ENCODE results near the gene ETV4. TPM values are rescaled to one million over a fixed set of nuclear protein-coding genes. Genes with fewer than 3 reads are reported as not detected.

The ETV4 gene
- total and polyA plus RNA-seq, 2 of the 13 experiments (the other 11 are each of a cell fraction or from before 2014, with no cell fraction given): 128 to 330 TPM

- TF ChIP-seq EP300 (IDR thresholded peaks at IDR 0.05; ENCODE audit: low read depth in 2 of 2, low read length in 2 of 2) (peak in 1 of 2 experiments; percentile 39; a peak in 1 of 4 replicates), EP300 (CRISPR knock-in tag; IDR thresholded peaks at IDR 0.05; ENCODE audit: borderline replicate concordance) (peak; percentile 25; the same call in 1 of the 2 replicates), HOXD1 (CRISPR knock-in tag; IDR thresholded peaks at IDR 0.05) (no peak), SP5 (CRISPR knock-in tag; IDR thresholded peaks at IDR 0.05; ENCODE audit: borderline replicate concordance, low read depth) (peak; percentile 67), RARA (CRISPR knock-in tag; IDR thresholded peaks at IDR 0.05) (peak; percentile 56), NFYC (CRISPR knock-in tag; IDR thresholded peaks at IDR 0.05) (no peak), ZNF33A (CRISPR knock-in tag; IDR thresholded peaks at IDR 0.05; ENCODE audit: borderline replicate concordance) (no peak), ZNF446 (CRISPR knock-in tag; IDR thresholded peaks at IDR 0.05) (no peak), BCLAF1 (IDR thresholded peaks at IDR 0.05) (no peak), ONECUT2 (CRISPR knock-in tag; IDR thresholded peaks at IDR 0.05) (no peak), ZNF572 (CRISPR knock-in tag; IDR thresholded peaks at IDR 0.05) (no peak), ZNF883 (CRISPR knock-in tag; IDR thresholded peaks at IDR 0.05; ENCODE audit: not compliant biosample characterization) (no peak), TSC22D2 (CRISPR knock-in tag; IDR thresholded peaks at IDR 0.05; ENCODE audit: borderline replicate concordance) (no peak), ZFY (CRISPR knock-in tag; IDR thresholded peaks at IDR 0.05) (0 out of 2 replicates have a peak, but pooled peaks have one; percentile 23), ZNF629 (CRISPR knock-in tag; conservative IDR thresholded peaks at IDR 0.05) (no peak), SOX5 (CRISPR knock-in tag; IDR thresholded peaks at IDR 0.05; ENCODE audit: borderline replicate concordance) (0 out of 2 replicates have a peak, but pooled peaks have one; percentile 17), UBTF (CRISPR knock-in tag; IDR thresholded peaks at IDR 0.05) (0 out of 2 replicates have a peak, but pooled peaks have one; percentile 22), SALL1 (CRISPR knock-in tag; IDR thresholded peaks at IDR 0.05) (peak; percentile 48; the same call in 1 of the 2 replicates), ZXDC (CRISPR knock-in tag; IDR thresholded peaks at IDR 0.05) (no peak), RARG (CRISPR knock-in tag; IDR thresholded peaks at IDR 0.05; ENCODE audit: low read depth) (no peak), SMAD3 (CRISPR knock-in tag; IDR thresholded peaks at IDR 0.05) (0 out of 2 replicates have a peak, but pooled peaks have one; percentile 36), NBN (conservative IDR thresholded peaks at IDR 0.05) (no peak), ZNF597 (CRISPR knock-in tag; IDR thresholded peaks at IDR 0.05) (no peak), KDM1A (CRISPR knock-in tag; IDR thresholded peaks at IDR 0.05) (0 out of 2 replicates have a peak, but pooled peaks have one; percentile 19)
These were observed 35.5 kb upstream of the ETV4 start (continued) for GRCh38 chr17:43581613-43582012.
